ENCODE measurements around the gene TLE4.
"Not testable (repeated sequence)": the region's sequence is repeated elsewhere in the genome, so short reads cannot be mapped to it uniquely, and the experiment has no call there.

The TLE4 gene

DNA sequence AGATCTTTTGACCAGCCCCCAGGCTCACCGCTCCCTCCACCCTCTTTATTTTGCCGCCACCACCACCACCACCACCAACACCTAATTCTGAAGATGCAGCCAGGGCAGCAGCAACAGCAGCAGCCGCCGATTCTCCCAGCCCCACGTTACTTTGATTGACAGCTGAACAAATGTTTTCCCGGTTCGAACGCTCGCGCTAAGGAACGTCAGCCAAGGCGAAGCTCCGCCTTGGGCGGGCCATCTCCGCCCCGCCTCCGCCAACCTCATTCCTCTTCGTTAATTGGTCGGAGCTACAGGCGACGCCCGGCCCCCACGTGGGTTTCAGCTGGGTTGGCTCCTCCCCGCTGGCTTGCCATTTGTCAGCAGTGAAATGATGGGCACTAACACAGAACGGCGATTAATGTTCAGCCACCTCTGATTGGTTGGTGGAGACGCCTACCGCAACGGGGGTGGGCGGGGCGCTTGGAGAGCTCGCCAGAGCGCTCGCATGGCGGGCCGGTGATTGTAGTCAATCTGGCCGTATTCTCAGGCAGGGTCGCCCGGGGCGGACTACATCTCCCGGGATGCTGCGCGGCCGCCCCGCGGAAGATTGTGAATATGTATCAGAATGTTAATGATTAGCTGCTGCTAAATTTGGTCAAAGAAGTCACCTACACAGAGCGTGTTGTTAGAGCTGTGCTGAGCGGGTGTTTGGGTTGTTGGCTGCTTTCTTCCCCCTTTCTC is at the start of gene TLE4:
TLE4 (plus strand) TSS at position 657 of the 723 bp plus-strand sequence. CDS start 826 bp downstream, outside the sequence.
- DNase-seq (ENCODE audit: low read depth, low spot score): peak; percentile 99

DNA sequence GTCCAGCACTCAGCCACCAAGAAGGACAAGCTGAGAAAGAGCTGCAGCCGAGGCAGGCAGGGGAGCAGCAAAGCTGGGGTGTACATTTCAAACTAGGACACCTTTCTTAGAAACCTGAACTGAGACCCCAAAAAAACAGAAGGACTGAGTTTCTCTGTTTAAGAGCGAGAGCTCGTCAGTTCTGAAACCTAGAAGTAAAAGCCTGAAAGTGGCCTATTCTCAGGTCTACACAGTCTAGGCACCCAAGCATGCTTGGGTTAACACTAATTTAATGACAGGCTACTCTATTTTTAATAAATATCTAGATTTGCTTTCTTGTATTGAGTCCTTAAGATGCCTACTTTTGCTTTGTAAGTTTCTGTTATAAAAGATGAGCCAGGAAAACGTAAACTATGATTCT is 49.0 kb upstream of the TLE4 start:
- DNase-seq (ENCODE audit: low read depth, low spot score): no peak

DNA sequence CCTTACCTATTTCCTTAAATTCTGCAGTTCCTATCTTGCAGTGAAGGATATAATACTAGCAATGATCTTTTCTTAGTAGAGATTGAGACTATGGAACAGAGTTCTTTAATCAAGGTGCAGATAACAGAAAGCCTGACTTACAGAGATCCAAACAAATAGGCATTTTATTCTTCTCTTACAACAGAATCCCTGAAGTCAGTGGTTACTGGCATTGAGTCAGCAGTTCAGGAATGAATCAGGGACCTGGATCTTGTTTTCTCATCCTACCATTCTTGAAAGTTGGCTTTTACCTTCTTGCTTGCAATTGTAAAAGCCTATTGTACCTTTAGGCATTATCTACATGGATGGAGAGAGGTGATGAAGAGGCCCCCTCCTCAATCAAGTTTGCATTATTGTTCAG is 47.5 kb upstream of the TLE4 start:
- DNase-seq (ENCODE audit: low read depth, low spot score): no peak

DNA sequence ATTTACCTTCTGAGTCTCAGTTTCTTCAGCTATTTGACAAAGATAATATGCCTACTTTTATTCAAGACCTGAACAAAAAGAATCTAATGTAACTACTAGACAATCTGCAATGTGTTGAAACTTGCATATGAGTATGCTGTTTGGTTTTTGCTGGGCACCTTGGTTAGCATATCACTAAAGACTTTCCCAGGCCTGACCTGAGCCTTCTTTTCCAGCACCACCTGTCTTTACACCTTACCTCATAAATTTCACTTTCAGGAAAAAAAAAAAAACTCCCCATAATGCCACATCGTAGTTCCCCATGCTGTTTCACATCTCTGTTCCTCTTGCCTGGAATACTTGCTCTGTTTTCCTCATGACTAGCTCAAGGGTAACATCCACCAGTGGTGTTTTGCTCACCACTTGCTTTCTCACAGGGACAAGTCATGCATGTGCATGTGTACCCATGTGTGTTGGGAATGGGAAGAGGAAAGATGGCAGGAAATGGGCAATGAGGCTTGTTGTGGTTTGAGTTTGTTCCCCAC is 45.6 kb upstream of the TLE4 start:
- no peak for DNase-seq (ENCODE audit: low read depth, low spot score)

DNA sequence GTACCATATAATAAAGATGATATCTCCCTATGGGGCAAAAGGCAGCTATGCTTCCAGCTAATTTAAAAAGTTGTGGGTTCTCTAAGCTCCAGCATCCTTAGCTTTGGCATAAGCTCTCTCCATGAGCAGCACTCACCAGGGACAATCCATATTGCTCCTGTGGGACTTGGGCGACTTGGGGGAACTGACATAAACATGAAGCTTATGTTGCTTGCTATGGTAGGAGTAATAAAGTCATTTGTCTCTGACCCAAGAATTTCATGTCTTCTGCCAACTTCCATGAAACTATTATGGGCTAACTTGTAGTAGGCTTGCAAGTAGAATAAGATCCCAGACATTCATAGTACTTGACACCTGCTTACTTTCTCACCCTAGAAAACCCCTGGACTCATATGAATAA is 36.2 kb upstream of the TLE4 start:
- DNase-seq (ENCODE audit: low read depth, low spot score): no peak

DNA sequence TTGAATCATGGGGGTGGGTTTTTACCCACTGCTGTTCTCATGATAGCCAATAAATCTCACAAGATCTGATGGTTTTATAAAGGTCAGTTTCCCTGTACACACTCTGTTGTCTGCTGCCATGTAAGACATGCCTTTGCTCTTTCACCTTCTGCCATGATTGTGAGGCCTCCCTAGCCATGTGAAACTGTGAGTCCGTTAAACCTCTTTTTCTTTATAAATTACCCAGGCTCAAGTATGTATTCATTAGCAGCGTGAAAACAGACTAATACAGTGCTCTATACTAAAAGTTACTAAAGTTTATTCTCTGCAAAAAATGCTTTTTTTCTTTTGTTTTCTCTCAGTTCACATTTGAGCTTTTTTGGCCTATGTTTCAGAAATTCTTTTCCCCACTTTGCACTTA is 33.9 kb upstream of the TLE4 start:
- no peak for DNase-seq (ENCODE audit: low read depth, low spot score)

DNA sequence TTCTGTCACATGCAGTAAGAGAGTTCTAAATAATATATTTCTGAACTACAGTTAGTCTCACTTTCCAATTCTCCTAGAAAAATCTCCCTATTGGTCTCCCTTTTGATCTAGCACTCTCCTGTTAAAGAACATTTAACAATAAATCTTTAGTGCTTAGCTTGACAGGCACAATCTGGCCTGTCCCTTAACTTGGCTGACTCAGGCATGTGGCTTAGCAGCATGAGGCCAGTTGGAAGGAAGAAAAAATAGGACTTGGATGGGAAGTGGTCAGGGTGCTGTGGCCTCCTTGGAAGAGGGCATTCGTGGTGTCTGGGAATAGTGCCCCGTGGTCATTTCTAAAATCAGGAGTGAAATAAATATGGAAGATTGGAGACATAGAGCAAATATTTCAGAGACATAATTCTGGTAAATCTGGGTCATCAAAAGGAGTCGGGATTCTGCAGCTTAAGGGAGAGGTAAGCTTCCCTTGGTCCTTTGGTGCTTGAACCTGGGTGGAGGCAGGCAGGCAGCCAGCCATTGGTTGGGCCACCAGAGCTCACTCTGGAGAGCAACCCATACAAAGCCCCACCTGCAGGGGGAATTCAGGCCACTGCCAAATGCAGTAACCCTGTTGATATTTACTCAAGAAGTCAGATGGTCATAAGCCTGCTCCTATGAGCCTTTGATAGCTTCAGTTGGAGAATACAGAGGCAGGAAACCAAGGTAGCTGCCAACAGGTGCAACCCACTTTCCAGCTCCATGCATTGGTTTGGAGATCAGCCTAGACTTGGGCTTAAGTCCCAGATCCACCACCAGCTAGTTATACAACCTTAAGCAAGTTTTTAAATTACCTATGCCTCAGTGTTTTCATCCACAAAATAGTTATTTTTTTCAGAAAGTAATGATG is 28.8 kb upstream of the TLE4 start:
- no peak for DNase-seq (ENCODE audit: low read depth, low spot score)

DNA sequence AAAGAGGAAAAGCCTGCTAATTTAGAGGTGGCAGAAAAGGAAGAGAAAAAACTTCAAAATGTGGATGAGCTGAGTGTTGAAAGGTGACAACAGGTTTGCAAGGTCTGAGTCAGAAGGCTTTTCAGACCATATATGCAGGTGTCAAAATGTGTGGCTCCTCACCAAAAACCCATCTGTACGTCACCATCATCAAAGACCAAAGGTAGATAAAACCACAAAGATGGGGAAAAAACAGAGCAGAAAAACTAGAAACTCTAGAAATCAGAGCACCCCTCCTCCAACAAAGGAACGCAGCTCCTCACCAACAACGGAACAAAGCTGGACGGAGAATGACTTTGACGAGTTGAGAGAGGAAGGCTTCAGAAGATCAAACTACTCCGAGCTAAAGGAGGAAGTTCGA is 27.4 kb upstream of the TLE4 start:
- not testable (repeated sequence) for DNase-seq (ENCODE audit: low read depth, low spot score)

DNA sequence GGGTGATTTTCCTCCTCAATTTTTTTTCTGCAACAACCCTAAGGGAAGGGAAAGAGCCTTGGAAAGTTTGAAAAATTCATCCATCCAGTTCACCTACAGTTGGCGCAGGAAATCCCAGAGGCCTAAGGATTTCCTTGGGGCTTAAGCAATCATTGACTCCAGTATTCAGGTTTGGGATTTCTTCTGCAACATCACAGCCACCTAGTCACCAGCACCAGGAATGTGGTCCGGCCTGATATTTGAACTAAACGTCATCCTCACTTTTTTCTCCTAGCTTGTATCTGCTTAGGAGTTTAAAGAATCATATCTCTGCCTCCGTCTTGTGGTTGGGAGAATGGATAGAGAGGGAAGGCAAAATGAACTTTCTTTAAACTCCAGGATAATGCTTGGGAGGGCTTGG is 20.2 kb upstream of the TLE4 start:
- DNase-seq (ENCODE audit: low read depth, low spot score): no peak

DNA sequence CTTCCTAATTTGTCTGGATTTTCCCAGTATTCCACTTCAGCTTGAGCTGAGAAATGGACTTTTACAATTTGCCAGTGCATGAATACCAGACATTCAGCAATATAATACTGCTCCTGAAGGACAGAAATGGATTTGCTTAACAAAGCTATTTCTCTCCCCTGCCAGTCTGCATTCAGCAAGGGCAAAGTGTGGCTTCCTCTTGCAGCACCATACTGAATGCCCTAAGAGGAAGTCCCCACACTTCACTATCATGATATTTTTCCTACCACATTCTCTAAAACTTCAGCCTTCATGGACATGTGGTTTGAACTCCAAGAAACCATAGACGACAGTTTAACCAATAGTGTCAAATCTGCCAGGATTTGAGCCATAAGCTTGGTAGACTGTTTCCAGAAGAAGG is 19.8 kb upstream of the TLE4 start:
- no peak for DNase-seq (ENCODE audit: low read depth, low spot score)

DNA sequence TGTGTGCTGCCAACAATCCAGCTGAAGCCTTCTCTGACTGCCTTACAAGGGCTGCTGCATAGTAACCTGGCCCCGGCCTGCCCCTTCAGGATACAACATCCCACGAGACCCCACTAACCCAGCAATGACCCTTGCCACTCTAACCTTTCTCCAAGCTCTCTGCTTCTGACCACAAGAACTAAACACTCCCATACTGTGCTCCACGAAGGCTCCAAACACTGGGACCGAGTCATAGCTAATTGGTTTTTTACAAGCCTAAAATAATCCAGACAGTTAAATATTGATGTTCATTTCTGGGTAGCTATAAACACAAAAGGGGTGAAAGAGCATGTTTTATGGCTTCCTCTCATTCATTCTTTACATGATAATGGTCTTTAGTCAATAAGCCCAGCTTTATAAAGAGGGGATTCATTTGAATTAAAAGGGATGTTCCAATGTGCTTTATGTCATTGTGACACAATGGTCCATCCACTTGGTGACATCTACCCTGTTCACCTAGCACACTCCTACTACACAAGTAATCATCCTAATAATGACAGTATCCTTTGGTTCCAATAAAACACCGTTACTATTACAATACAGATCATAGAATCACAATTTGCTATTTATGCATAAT is 16.2 kb upstream of the TLE4 start:
- DNase-seq (ENCODE audit: low read depth, low spot score): no peak

DNA sequence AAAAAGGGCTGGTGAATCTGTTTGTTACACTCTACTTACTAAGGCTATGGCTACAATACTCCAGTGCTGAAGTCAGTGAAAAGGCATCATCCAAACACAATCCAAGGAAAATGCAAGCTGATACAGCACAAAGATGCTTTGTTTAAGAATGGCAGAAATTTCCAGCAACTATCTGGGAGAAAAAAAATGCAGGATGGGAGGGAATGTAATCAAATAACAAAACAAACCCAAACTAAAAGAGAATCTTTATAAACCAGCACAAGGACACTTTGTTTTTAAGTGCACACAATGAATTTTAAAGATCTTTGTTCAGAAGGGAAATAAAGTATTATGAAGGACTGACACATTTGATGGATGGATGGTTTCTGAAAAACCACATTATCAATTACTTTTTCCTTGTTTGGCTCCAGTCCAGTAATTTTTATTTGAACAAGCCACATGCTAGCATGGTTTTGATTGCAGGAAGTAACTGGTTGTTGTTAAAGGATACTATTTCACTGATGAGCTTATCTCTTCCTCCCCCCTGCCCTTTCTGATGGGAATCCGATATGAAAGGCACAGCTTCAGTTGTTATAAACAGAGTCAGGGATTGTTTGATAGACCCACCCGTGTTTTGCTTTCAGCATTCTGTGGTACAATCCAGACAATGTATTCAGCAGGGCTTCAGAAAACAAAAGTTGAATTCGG is 12.1 kb upstream of the TLE4 start:
- DNase-seq (ENCODE audit: low read depth, low spot score): no peak

DNA sequence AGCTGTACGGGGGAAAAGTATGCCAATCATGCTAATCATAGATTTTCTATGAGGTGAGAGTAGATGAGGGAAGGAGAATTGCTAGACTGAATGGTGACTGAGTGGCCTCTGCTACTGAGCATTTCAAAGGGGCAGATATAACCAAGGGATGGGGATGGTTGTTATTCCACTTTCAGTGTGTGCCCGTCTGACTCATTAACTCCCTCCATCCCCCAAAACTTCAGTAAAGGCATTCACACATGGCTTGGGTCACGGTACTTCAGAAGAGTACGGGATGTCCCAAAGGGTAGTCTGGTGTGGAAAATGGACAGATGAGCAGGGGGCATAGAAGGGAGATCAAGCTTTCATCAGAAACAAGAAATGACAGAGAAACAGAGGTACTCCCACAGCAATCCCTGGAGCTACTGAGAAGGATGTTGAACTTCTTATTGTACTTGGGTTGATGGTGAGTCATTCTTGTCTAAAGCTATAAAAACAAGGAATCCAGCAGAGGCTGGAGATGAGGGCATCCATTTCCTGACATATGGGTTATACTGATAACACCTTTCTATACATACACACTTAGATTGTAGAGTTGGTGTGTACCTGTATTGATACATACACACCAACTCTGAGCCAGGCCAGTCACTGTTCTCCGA is 8.9 kb upstream of the TLE4 start:
- no peak for DNase-seq (ENCODE audit: low read depth, low spot score)

DNA sequence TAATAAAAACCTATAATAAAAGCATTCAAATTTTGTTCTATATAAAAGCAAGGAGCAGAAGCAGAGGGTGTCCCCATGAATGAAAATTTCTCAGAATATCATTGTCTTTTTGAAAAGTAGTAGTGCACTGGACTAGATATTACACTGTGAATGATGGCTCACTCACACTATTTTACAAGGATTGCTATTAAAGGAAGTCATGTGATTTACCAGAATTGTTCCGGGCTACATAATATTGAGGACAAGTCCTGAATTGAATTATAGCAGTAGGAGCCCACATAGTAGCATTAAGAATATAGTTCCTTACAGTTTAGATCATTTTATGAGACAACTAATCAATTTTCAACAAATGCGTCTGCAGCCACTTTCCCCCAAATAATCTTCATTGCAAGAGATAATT is 7.7 kb upstream of the TLE4 start:
- no peak for DNase-seq (ENCODE audit: low read depth, low spot score)

DNA sequence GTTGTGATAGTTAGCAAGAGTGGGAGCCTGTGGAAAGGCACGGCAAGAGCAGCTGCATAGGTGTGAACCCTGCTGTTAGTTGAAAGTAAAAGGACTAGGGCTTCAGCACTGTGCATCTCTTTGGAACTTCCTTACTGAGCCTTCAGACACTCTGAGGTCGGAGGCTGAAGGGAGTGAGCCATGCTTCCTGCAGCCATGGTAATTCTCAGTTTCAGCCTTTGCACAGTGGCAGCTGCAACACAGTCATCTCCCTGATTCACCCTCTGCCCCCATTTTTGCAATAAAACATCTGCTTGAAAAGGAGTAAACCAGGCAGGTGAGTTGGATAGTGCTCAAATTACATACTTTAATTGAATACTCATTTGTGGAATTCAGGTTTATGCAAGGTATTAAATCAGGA is 6.5 kb upstream of the TLE4 start:
- no peak for DNase-seq (ENCODE audit: low read depth, low spot score)

DNA sequence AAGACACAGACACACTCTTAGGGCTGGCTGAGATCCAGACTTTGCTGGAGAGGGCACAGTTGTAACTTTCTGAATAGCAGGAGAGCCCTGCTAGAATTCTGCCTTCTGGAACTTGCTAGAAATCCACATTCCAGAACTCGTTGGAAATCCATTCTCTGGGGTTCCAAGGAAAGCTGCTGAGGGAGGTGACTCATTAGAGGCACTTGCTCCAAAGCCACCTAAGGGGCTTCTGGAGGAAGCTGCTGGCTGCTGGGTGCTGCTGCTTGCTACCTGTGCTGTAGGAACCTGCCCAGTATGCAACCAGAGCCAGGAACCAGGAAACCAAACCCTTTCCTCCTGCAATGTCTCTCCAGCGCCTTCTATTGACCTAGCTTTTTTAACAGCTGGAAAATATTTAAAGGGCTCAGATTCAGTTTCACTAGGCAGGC is 4.1 kb upstream of the TLE4 start:
- DNase-seq (ENCODE audit: low read depth, low spot score): no peak

DNA sequence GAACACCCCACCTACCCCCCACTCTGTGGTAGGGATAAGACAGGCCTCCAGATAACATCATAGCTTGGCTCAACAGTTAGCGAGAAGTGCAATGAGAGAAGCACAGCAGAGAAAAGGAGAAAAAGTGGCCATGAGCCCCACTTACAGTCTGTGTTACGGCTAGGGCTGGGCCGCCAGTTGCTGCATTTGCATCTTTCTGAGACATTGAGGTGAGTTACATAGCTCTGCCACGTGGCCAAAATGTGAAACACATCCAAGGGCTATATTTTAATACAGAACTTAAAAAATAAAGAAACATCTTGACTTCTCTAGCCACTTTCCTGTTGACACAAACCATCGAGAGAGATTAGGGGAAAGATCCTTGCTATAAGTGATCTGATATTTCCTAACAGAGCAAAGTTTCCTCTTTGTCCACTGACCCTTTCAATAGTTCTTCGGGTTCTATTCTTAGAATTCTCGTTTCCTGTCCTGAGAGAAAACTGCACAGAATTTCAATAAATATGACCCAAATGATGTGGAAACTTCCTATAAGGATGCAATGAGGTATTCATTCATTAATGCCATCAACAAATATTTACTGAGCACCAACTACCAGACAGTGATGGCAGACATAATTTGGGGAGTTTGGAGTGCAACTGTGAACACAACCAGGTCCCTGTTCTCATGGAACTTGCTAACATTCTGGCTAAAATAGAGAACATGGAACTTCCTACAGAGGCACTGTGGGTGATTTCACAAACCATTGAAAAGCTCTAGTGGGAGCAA is 3.2 kb upstream of the TLE4 start:
- DNase-seq (ENCODE audit: low read depth, low spot score): no peak

DNA sequence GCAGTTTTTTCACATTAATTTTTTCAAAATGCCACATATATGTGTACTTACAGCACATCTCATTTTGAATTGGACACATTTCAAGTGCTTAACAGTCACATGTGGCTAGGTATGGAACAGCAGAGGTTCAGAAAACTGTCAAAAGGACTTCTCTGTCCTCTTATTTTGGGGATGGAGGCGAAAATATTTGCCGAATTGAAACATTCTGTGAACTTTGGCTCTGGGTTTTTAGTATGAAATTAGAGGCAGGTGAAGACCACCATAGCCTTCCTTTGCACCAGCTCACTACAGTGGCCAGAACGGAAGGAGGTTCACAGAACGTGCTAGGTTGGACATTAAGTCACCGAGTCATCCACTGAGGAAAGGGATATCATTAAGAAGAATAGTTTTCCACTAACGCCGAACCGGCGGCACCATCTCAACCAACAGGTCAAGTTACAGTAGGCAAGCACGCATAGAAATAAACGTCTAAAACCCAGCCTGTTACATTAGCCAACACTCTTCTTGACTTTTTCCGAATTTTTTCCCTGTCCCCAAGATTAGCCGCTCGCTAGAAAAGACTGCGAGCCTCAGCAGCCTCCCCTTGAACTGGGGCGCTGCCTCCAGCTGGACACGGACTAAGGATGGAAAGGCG is 1.8 kb upstream of the TLE4 start:
- DNase-seq (ENCODE audit: low read depth, low spot score): no peak

DNA sequence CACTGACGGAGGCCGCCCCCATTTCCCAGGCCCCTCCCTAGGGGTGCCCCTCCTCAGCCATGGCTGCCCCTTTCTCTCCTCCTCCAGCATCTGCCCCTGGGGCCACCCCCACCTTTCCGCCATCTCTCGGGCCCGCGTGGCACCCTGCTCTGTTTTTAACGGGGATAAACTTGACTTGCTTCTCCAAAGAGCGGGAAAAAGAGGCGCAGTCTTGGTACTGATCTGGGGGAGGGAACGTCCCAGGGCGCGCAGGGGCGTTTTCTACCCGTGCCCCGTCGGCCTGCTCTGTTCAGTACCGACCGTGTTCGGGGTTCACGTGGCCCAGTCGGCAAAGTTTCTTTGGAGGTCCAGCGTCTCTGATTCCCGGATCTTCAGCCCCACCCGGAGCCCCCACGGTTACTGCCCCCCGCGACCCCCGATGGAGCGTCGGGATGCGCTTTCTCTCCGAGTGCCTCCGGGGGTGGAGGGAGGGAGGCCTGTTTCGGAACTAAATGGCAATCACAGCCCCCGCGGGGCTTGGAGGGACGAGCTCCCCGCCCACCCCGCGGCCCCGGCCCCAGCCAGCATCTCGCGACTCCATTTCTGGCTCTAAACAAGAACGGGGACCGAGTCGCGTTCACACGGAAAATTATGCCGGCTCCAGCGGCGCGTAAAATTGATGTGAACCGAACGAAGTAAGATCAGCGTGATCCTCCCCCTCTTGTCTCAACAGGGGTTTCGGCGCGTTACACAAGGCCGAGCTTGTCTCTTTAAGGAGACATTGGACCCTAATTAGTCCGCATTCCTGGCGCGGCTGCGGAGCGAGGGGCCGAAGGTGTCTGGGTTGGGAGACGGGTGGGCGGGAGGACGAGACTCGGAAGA is 1.1 kb upstream of the TLE4 start:
- no peak for DNase-seq (ENCODE audit: low read depth, low spot score)
